HFFc6 (cell line): ENCODE results near the gene NEO1. TPM values are rescaled to one million over a fixed set of nuclear protein-coding genes. Genes with fewer than 3 reads are reported as not detected.

ENCODE experiments used
- DNase-seq: peaks from one replicate; pipeline ENCODE4 v3.0.0-alpha.2; 2018
- H3K27ac Mint-ChIP-seq: 2 replicates; pipeline ENCODE4 v1.8.0; 2020; ENCODE audit warnings: mild to moderate bottlenecking, mixed read lengths
- H3K27me3 Mint-ChIP-seq: 2 replicates; pipeline ENCODE4 v1.8.0; 2021; ENCODE audit warnings: mild to moderate bottlenecking, moderate library complexity, mixed read lengths; ENCODE audit not compliant: insufficient read depth
- H3K36me3 Mint-ChIP-seq: 2 replicates; pipeline ENCODE4 v1.8.0; 2021; ENCODE audit warnings: low read depth, mixed read lengths
- H3K4me1 Mint-ChIP-seq: 2 replicates; pipeline ENCODE4 v1.8.0; 2020; ENCODE audit warnings: low read depth, mixed read lengths
- H3K4me3 Mint-ChIP-seq: 2 replicates; pipeline ENCODE4 v1.8.0; 2020; ENCODE audit warnings: mild to moderate bottlenecking, moderate library complexity, mixed read lengths
- H3K9me3 Mint-ChIP-seq: 2 replicates; pipeline ENCODE4 v1.8.0; 2020; ENCODE audit warnings: mild to moderate bottlenecking, mixed read lengths
- long read RNA-seq: library from polyadenylated mRNA; unstranded; transcript quantifications from one replicate; pipeline ENCODE4 v2.0.0, GENCODE V29; 2019
- total RNA-seq, 6 experiments: library from RNA; stranded (reverse); fragmentation: NEBNext Ultra II Directional; extraction: Animal tissue kit (Norgen Biotek cat#: 25700); gene quantifications; 2 replicates in 1 of 6; 3 replicates in 5 of 6; pipeline ENCODE4 v1.2.3, GENCODE V29; 2021
- TF ChIP-seq, protein P1 (sequence below): fragments of 200-600 bp; sonication (generic); IDR thresholded peaks from 2 replicates; pipeline ENCODE4 v1.5.0; 2021; ENCODE audit warnings: antibody characterized with exemption, mild to moderate bottlenecking

NEO1 gene, protein sequence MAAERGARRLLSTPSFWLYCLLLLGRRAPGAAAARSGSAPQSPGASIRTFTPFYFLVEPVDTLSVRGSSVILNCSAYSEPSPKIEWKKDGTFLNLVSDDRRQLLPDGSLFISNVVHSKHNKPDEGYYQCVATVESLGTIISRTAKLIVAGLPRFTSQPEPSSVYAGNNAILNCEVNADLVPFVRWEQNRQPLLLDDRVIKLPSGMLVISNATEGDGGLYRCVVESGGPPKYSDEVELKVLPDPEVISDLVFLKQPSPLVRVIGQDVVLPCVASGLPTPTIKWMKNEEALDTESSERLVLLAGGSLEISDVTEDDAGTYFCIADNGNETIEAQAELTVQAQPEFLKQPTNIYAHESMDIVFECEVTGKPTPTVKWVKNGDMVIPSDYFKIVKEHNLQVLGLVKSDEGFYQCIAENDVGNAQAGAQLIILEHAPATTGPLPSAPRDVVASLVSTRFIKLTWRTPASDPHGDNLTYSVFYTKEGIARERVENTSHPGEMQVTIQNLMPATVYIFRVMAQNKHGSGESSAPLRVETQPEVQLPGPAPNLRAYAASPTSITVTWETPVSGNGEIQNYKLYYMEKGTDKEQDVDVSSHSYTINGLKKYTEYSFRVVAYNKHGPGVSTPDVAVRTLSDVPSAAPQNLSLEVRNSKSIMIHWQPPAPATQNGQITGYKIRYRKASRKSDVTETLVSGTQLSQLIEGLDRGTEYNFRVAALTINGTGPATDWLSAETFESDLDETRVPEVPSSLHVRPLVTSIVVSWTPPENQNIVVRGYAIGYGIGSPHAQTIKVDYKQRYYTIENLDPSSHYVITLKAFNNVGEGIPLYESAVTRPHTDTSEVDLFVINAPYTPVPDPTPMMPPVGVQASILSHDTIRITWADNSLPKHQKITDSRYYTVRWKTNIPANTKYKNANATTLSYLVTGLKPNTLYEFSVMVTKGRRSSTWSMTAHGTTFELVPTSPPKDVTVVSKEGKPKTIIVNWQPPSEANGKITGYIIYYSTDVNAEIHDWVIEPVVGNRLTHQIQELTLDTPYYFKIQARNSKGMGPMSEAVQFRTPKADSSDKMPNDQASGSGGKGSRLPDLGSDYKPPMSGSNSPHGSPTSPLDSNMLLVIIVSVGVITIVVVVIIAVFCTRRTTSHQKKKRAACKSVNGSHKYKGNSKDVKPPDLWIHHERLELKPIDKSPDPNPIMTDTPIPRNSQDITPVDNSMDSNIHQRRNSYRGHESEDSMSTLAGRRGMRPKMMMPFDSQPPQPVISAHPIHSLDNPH (N-terminal part only)
- 10 to 100 TPM in 4 of 6 experiments, 1 to 10 TPM in 2; 6.4 to 20.3 (median 16.3) TPM for total RNA-seq
- long read RNA-seq, result 0 reads

DNA sequence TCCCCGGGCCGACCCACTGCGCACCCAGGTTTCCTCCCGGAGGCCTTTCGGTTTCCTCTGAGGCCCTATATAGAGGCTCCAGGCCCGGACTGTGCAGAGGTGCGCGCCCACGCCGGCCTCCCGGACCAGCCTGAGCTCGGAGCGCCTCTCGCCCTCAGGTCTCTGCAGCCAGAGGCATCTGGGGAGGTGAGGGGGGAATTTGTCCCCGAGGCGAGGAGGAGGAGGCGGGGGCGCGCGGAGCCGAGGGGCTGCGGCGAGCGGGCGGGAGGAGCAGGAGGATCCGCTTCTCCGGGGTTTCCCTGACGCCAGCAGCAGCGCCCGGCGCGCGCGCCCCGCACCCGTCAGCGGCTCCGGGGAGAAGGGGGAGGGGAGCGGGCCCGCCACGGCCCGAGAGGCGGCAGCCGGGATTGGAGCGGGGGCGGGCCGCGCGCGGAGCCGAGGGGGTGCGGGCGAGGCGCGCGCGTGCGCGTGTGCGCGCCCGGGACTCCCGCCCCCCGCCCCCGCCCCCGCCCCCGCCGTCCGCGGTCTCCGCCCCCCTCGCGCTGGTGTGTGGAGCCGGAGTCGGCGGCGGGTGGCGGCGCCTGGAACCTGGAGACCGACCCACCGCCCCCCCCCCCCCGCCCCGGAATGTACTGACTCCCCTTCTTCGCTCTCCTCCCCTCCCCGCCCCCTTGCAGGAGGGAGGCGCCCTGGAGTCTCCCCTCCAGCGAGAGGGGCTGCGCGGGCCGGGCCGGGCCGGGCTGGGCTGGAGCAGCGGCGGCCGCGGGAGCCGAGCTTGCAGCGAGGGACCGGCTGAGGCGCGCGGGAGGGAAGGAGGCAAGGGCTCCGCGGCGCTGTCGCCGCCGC is at the start of gene NEO1:
Gene NEO1, plus strand, starts transcription at position 657 of the 846 bp plus-strand sequence. CDS start 213 bp downstream, outside the sequence.
- Mint-ChIP-seq H3K27ac (no peak within 1 kb of the TSS), H3K27me3 (peaks cover 15% of the 10 kb centered on the region), H3K9me3 (no peaks in the 10 kb centered on the region), H3K4me3 (peak within 1 kb of the TSS; percentile 87), H3K36me3 (no peaks in the 10 kb centered on the region), H3K4me1 (peaks cover 6% of the 10 kb centered on the region)
- peak; percentile 20 for DNase-seq
- TF ChIP-seq, protein P1, sequence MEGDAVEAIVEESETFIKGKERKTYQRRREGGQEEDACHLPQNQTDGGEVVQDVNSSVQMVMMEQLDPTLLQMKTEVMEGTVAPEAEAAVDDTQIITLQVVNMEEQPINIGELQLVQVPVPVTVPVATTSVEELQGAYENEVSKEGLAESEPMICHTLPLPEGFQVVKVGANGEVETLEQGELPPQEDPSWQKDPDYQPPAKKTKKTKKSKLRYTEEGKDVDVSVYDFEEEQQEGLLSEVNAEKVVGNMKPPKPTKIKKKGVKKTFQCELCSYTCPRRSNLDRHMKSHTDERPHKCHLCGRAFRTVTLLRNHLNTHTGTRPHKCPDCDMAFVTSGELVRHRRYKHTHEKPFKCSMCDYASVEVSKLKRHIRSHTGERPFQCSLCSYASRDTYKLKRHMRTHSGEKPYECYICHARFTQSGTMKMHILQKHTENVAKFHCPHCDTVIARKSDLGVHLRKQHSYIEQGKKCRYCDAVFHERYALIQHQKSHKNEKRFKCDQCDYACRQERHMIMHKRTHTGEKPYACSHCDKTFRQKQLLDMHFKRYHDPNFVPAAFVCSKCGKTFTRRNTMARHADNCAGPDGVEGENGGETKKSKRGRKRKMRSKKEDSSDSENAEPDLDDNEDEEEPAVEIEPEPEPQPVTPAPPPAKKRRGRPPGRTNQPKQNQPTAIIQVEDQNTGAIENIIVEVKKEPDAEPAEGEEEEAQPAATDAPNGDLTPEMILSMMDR, result no peak

DNA sequence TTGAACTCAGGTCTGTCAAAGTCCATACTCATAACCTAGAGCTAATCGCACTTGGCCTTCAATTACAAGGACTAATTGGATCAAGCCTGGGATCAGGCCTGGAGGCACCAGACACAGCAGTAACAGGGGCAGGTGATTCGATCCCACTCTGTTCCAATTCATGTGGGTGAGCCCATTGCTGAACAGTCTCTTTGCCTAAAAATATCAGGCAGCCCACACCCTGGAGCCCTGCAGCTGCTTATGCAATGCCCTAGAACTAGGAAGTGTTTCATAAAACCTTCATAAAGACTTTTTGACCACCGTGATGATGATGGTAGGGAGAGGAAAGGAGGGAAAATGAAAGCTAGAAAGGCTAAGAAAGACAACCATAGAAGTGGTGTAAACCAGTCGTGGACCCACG is 47.8 kb upstream of the NEO1 start:
- TF ChIP-seq, protein P1, result no peak
- no peaks in the 10 kb centered on the region for H3K9me3 Mint-ChIP-seq
- H3K4me1 Mint-ChIP-seq, result peaks cover 16% of the 10 kb centered on the region
- no peak overlapping the region for H3K27ac Mint-ChIP-seq
- DNase-seq, result no peak
- H3K36me3 Mint-ChIP-seq, result no peaks in the 10 kb centered on the region
- H3K27me3 Mint-ChIP-seq, result peaks cover 2% of the 10 kb centered on the region
- no peak overlapping the region for H3K4me3 Mint-ChIP-seq

DNA sequence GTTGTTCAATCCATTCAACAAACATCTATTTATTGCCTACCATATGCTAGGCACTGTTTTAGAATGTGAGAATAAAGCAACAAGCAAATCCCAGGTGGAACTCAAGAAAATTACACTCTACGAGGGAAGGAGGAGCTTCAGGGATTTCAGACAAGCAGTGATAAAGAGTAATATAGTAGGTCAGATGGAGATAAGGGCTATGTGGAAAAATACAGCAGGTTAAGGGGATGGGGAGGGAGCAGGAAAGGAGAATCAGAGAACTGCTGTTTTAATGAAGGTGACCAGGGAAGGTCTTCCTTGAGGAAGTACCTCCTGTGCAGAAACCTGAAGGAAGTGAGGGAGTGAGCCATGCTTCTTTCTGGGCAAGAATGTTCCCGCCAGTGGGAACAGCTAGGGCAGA is 47.2 kb upstream of the NEO1 start:
- H3K4me3 Mint-ChIP-seq, result no peak overlapping the region
- H3K27me3 Mint-ChIP-seq, result peaks cover 2% of the 10 kb centered on the region
- H3K4me1 Mint-ChIP-seq, result peaks cover 21% of the 10 kb centered on the region
- DNase-seq, result no peak
- no peaks in the 10 kb centered on the region for H3K9me3 Mint-ChIP-seq
- H3K36me3 Mint-ChIP-seq, result no peaks in the 10 kb centered on the region
- TF ChIP-seq, protein P1, result no peak
- H3K27ac Mint-ChIP-seq, result no peak overlapping the region

DNA sequence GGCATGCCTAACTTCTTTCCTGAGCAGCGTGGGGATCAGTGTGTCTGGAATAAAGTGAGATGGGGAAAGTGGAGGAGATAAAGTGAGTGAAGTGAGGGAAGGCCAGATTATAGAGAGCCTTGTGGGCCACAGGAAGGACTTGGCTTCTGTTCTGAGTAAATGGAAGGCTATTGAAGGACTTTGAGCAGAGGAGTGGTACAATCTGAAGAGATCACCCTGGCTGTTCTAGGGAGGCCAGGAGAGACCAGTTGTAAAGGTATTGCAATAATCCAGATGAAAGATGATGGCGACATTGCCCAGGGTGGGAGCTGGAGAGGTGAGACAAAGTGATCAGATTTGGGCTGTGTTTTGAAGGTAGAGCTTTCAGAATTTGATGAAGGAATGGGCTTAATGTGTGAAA is 46.8 kb upstream of the NEO1 start:
- H3K27me3 Mint-ChIP-seq, result peaks cover 2% of the 10 kb centered on the region
- H3K4me3 Mint-ChIP-seq, result no peak overlapping the region
- no peak for DNase-seq
- TF ChIP-seq, protein P1, result no peak
- peaks cover 25% of the 10 kb centered on the region for H3K4me1 Mint-ChIP-seq
- H3K27ac Mint-ChIP-seq, result no peak overlapping the region
- no peaks in the 10 kb centered on the region for H3K36me3 Mint-ChIP-seq
- H3K9me3 Mint-ChIP-seq, result no peaks in the 10 kb centered on the region
